HG03159 (cell line): Measurements from ENCODE around the gene SEPTIN5.
"Not testable (repeated sequence)": the region's sequence is repeated elsewhere in the genome, so short reads cannot be mapped to it uniquely, and the experiment has no call there.

Experiments
- ATAC-seq: cut with Tn5 transposase; IDR thresholded peaks from one replicate; pipeline ENCODE4 v1.9.1; 2021; ENCODE audit warnings: mild to moderate bottlenecking, moderate library complexity; ENCODE audit not compliant: unreplicated experiment

Gene SEPTIN5

GRCh38 chr22:19714312-19715187, at the start of gene SEPTIN5:
Gene SEPTIN5, plus strand, starts transcription at chr22:19714503. Its CDS starts 86 bp downstream, at chr22:19714589.
- ATAC-seq, result no peak

- ATAC-seq, result no peak
Observed at GRCh38 chr22:19664951-19665783, 49.1 kb upstream of the SEPTIN5 start.

- no peak for ATAC-seq
Observed at GRCh38 chr22:19665784-19666672, 48.3 kb upstream of the SEPTIN5 start.

GRCh38 chr22:19666673-19667593, 47.4 kb upstream of the SEPTIN5 start:
- ATAC-seq, result no peak

GRCh38 chr22:19667872-19668740, 46.2 kb upstream of the SEPTIN5 start:
- no peak for ATAC-seq

GRCh38 chr22:19668748-19669147, 45.6 kb upstream of the SEPTIN5 start:
- no peak for ATAC-seq

- ATAC-seq, result no peak
Observed at GRCh38 chr22:19669570-19669969, 44.7 kb upstream of the SEPTIN5 start.

GRCh38 chr22:19671316-19671715, 43.0 kb upstream of the SEPTIN5 start:
- ATAC-seq, result no peak

- no peak for ATAC-seq
Observed at GRCh38 chr22:19672054-19672776, 42.1 kb upstream of the SEPTIN5 start.

- no peak for ATAC-seq
Observed at GRCh38 chr22:19673660-19674059, 40.6 kb upstream of the SEPTIN5 start.

- ATAC-seq, result no peak
Observed at GRCh38 chr22:19674129-19674928, 40.0 kb upstream of the SEPTIN5 start.

- ATAC-seq, result no peak
Observed at GRCh38 chr22:19674929-19675253, 39.4 kb upstream of the SEPTIN5 start.

- no peak for ATAC-seq
Observed at GRCh38 chr22:19675428-19675827, 38.9 kb upstream of the SEPTIN5 start.

GRCh38 chr22:19676437-19676836, 37.9 kb upstream of the SEPTIN5 start:
- not testable (repeated sequence) for ATAC-seq

- ATAC-seq, result no peak
Observed at GRCh38 chr22:19678949-19679521, 35.3 kb upstream of the SEPTIN5 start.

- no peak for ATAC-seq
Observed at GRCh38 chr22:19679522-19680101, 34.7 kb upstream of the SEPTIN5 start.
